Measurements from ENCODE around the gene PLCL1.

The PLCL1 gene

GRCh38 chr2:197851451-197851850 lies 47.1 kb downstream of the PLCL1 start:
- TF ChIP-seq EZH2 (IDR thresholded peaks at IDR 0.05; ENCODE audit: borderline replicate concordance, low read length) (no peak), CTCF (IDR thresholded peaks at IDR 0.05; ENCODE audit: low read length) (peak; percentile 16; the same call in 1 of the 2 replicates)
- Histone ChIP-seq H3K9me2 (ENCODE audit: low read depth, low read length) (no peaks in the 10 kb centered on the region), H3F3A (ENCODE audit: insufficient read depth, low read length) (no peaks in the 10 kb centered on the region), H3K27ac (ENCODE audit: low read depth, low read length, poor library complexity, severe bottlenecking) (no peak overlapping the region), H4K20me1 (ENCODE audit: insufficient read depth, low read length) (no peaks in the 10 kb centered on the region), H3K4me2 (ENCODE audit: low read length) (no peak overlapping the region), H3K9me3 (ENCODE audit: low read length) (no peaks in the 10 kb centered on the region), H3K9ac (ENCODE audit: low read length) (no peak overlapping the region), H3K4me3 (ENCODE audit: low read depth, low read length, poor library complexity, severe bottlenecking) (no peak overlapping the region), H3K4me1 (ENCODE audit: insufficient read depth, low read length, severe bottlenecking) (no peaks in the 10 kb centered on the region), H3K79me2 (ENCODE audit: insufficient read depth, low read length) (no peaks in the 10 kb centered on the region), H2AFZ (ENCODE audit: low read length) (no peak overlapping the region), H3K36me3 (ENCODE audit: insufficient read depth, low read length) (no peaks in the 10 kb centered on the region), H3K27me3 (ENCODE audit: insufficient read depth, low read length) (no peaks in the 10 kb centered on the region)

- Histone ChIP-seq H3K4me3 (ENCODE audit: low read depth, low read length, poor library complexity, severe bottlenecking) (no peak overlapping the region), H3K9me3 (ENCODE audit: low read length) (no peaks in the 10 kb centered on the region), H3K4me1 (ENCODE audit: insufficient read depth, low read length, severe bottlenecking) (no peaks in the 10 kb centered on the region), H4K20me1 (ENCODE audit: insufficient read depth, low read length) (no peaks in the 10 kb centered on the region), H2AFZ (ENCODE audit: low read length) (no peak overlapping the region), H3F3A (ENCODE audit: insufficient read depth, low read length) (no peaks in the 10 kb centered on the region), H3K9ac (ENCODE audit: low read length) (no peak overlapping the region), H3K27ac (ENCODE audit: low read depth, low read length, poor library complexity, severe bottlenecking) (no peak overlapping the region), H3K36me3 (ENCODE audit: insufficient read depth, low read length) (no peaks in the 10 kb centered on the region), H3K4me2 (ENCODE audit: low read length) (no peak overlapping the region), H3K79me2 (ENCODE audit: insufficient read depth, low read length) (no peaks in the 10 kb centered on the region), H3K9me2 (ENCODE audit: low read depth, low read length) (no peaks in the 10 kb centered on the region), H3K27me3 (ENCODE audit: insufficient read depth, low read length) (no peaks in the 10 kb centered on the region)
- TF ChIP-seq EZH2 (IDR thresholded peaks at IDR 0.05; ENCODE audit: borderline replicate concordance, low read length) (no peak), CTCF (IDR thresholded peaks at IDR 0.05; ENCODE audit: low read length) (no peak)
Observed at GRCh38 chr2:197852108-197852507, 47.7 kb downstream of the PLCL1 start.

GRCh38 chr2:197853549-197853948 lies 49.2 kb downstream of the PLCL1 start:
- H3K27ac ChIP-seq (ENCODE audit: low read depth, low read length, poor library complexity, severe bottlenecking), result no peak overlapping the region
- no peaks in the 10 kb centered on the region for H3K4me1 ChIP-seq (ENCODE audit: insufficient read depth, low read length, severe bottlenecking)
- no peaks in the 10 kb centered on the region for H4K20me1 ChIP-seq (ENCODE audit: insufficient read depth, low read length)
- H3K36me3 ChIP-seq (ENCODE audit: insufficient read depth, low read length), result no peaks in the 10 kb centered on the region
- no peaks in the 10 kb centered on the region for H3K9me2 ChIP-seq (ENCODE audit: low read depth, low read length)
- no peaks in the 10 kb centered on the region for H3K9me3 ChIP-seq (ENCODE audit: low read length)
- no peaks in the 10 kb centered on the region for H3K79me2 ChIP-seq (ENCODE audit: insufficient read depth, low read length)
- TF ChIP-seq CTCF (IDR thresholded peaks at IDR 0.05; ENCODE audit: low read length) (no peak), EZH2 (IDR thresholded peaks at IDR 0.05; ENCODE audit: borderline replicate concordance, low read length) (no peak)
- no peak overlapping the region for H2AFZ ChIP-seq (ENCODE audit: low read length)
- H3K27me3 ChIP-seq (ENCODE audit: insufficient read depth, low read length), result no peaks in the 10 kb centered on the region
- no peaks in the 10 kb centered on the region for H3F3A ChIP-seq (ENCODE audit: insufficient read depth, low read length)
- H3K4me3 ChIP-seq (ENCODE audit: low read depth, low read length, poor library complexity, severe bottlenecking), result no peak overlapping the region
- no peak overlapping the region for H3K9ac ChIP-seq (ENCODE audit: low read length)
- H3K4me2 ChIP-seq (ENCODE audit: low read length), result no peak overlapping the region
